GM19025 (cell line): ENCODE data around the gene RELT.
A peak's percentile ranks its signal among the peaks of the same experiment; 100 is the strongest.

Experiments
- ATAC-seq: cut with Tn5 transposase; IDR thresholded peaks from one replicate; pipeline ENCODE4 v1.9.1; 2021; ENCODE audit warnings: mild to moderate bottlenecking, low read depth, moderate library complexity; ENCODE audit not compliant: unreplicated experiment

The RELT gene

DNA sequence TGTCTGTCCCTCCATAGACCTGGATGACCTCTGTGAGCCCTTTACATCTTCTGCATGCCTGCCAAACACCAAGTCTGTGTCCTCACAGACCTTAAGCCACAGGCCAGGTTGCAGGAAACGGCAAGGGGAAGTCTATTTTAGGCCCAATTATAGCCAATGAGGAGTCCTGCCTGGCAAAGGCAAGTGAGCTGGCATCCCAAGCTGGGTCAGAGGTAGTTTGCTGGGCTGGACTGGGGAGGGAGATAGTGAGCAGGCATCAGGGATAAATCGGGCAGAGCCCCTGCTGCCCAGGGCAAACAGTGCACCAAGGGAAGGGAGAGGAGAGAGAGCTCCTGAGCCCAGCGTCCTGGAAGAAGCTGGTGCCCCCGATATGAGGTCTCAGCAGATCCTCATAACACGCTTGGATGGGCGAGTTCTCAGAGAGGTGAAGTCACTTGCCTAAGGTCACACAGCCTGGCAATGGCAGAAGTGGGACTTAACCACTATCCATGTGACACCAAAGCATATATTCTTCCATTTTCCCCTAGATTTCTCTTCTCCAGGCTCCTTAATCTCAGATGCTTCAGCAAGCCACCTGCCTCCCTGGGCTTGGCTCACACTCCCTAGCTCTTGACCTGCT is 3.7 kb upstream of the RELT start:
- ATAC-seq = no peak

DNA sequence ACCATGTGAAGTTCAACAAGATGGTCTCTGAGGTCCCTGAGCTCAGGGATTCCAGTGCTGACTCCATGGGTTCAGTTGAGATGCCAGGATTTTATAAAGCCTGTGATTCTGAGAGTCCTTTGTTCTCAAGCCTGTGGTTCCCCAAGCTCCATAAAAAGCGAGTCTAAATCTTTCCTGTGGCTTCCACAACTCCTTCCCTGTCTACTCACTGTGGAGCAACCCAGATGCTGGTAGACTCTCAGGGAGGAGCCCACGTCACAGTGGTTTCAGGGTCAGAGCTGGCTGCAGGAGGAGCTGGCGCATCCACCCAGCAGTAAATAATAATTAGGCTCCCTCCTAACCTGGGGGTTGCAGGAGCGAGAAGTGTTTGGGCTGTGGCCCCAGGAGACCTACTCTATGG is 2.0 kb upstream of the RELT start:
- ATAC-seq = no peak

- no peak for ATAC-seq
Observed at GRCh38 chr11:73375830-73376159, 404 bp upstream of the RELT start.

GRCh38 chr11:73376803-73377629 is 817 bp downstream of the RELT start:
- ATAC-seq = peak; percentile 8

GRCh38 chr11:73379189-73379880 is 3.1 kb downstream of the RELT start:
- ATAC-seq = no peak

DNA sequence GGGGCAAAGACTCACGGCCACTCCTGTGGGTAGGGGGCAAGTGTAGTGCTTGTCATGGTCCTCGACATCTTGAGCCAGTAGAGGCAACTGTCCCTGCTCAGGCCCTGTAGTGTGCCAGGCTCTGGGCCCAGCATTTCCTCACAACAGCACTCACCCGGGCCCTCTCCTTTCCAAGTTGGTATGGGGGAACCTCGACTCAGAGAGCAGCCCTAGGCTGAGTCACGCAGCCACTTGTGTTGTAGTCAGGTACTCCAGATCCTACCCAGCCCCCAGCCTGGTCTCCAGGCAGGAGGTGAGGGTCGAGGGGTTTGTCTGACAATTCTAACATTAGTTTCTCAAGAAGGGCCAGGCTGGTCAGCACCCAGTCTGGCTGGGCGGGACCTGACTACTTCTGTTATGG is 4.1 kb downstream of the RELT start:
- ATAC-seq = no peak

- no peak for ATAC-seq
Observed at GRCh38 chr11:73380897-73381410, 4.8 kb downstream of the RELT start.

DNA sequence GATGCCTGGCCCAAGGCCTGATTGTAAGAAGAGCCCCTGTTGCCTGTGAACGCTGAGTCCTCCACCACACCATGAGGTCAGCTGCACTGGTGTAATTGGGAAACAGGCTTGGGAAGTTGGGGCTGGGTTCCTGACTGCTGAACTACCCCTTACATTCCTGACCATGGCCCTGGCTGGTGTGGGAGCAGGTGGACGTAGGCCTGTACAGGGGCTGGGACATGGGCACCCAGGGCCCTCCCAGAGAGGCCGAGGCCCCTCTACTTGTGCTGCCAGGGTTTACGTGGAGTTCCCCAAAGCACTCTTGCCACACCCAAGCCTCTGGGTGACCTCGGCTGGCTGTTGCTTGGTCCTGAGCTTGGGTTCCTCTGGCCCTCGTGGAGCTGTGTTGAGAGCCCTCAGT is 5.4 kb downstream of the RELT start:
- no peak for ATAC-seq

DNA sequence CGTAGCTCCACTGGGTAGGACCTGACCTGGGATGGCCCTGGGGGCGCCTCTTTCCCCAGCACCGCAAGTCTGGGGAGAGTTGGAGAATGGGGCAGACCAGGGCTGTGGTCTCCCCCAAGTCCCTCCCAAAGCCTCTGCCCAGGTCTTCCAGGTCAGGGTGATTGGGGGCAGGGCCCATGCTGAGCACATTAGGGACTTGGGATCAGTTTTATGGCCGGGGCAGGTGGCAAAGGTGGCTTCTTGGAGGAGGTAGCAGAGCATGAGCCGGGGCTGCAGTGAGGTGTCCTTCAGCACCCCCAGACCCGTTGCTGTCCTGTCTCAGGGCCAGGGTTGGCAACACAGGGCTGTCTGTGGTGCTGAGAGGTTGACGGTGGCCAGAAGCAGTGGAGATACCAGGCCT is 6.0 kb downstream of the RELT start:
- no peak for ATAC-seq

DNA sequence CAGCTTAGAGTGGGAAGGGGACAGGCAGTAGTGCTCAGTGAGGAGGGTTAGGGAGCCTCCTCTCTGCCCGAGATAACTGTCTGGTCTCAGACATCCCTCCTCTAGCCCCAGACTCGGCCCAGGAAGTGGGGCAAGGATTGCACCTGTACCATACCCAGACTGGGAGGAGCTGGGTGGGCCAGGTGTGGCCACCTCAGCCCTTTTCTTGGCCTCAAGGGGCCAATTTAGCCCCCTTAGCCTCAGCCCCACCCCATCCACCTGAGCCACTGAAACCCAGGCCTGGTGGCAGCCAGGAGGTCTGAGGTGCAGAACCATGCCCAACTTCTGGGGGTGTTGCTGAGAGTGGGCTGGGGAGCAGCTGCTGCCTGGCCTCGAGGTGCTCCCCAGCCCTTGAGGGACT is 6.5 kb downstream of the RELT start:
- no peak for ATAC-seq

DNA sequence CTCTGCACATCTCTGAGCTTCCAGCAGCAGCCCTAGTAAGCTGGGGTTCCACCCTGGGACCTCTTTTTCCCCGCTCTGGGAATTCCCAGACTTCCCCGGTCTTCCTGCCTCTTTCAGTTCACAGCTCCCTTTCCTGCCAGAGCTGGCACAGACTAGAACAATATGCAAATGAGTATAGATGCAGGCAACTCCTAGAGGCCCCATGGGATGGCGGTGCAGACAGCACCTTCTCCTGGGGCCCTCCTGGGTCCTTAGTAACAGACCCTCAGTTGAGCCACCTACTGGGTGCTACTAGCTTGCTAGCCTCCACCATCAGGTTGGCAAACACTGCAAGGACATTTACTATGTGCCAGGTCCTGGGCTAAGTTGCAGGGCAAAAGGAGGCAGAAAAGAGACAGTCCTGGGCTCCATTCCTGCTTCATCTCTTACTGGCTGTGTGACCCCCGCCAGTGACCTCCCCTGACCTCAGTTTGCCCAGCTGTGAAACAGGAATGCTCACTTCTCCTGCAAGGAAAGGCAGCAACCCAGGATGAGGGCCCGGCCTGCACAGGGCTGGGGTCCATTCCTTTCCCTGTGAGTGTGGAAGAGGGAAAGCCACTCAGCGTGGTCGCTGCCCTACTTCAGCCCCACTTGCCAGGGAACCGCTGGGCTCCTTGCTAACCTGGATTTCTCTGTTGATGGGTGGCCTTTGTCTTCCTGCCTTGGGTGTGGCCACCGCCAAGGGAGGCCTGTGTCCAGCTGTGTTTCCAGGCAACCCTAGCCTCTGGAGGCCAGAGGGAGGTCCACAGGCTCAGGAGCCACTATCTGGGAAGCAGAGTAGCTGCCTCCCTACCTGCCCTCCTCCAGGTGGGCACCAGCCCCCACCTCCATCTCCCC is 7.3 kb downstream of the RELT start:
- ATAC-seq = no peak

DNA sequence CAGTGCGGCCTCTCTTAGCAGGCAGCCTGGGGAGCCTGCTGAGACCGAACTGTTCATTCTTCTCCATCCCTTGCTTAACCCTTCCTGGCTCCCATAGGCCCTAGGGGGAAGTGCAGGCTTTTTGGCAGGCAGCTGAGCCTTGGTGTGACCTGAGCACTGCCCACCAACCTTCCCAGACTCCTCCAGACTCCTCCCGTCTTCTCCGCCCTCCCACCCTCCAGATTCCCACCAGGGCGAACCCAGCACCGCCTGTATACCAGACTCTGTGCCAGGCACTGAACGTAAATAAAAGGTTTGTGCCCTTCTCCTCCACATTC is 7.9 kb downstream of the RELT start:
- ATAC-seq = no peak

GRCh38 chr11:73384531-73384871 is 8.3 kb downstream of the RELT start:
- no peak for ATAC-seq

DNA sequence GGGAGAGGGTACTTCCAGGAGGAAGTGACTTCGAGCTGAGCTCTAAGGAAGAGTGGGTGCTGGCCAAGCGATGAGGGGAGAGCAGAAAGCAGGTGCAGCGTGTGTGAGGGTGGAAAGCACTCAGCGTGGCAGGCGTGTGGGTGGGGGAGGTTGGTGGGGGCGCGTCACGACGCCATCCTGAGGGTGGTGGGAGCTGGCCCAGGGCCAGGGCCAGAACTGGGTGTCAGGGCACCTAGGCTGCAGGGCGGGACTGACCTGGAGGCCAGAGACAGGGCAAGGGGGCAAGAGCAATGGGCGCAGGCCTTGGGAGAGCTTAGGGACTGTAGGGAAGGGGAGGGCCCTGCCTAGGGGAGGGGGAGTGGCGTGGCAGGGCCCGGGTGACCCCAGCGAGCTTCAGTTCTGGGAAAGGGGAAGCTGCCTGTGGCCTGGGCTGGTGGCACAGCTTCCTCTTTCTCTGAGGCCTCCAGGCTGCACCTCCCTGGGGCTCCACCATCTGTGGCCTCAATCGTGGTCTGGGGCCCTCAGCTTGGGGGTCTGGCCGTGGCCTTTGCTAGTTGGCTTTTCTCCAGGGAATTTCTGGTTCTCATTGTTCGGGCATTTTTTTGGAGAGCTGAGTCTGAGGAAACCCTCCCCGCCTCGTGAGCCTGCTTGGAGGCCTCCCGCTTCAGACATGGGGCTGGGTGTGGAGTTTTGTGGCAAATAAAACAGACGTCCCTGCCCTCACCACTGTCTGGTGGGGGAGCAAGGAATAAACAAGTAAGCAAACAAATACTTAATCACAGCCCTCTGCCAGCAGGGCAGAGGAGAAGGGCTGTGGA is 8.9 kb downstream of the RELT start:
- peak; percentile 41 for ATAC-seq

GRCh38 chr11:73386016-73386415 is 9.8 kb downstream of the RELT start:
- ATAC-seq = no peak

GRCh38 chr11:73386546-73386945 is 10.3 kb downstream of the RELT start:
- ATAC-seq = no peak

GRCh38 chr11:73387594-73388264 is 11.5 kb downstream of the RELT start:
- no peak for ATAC-seq

DNA sequence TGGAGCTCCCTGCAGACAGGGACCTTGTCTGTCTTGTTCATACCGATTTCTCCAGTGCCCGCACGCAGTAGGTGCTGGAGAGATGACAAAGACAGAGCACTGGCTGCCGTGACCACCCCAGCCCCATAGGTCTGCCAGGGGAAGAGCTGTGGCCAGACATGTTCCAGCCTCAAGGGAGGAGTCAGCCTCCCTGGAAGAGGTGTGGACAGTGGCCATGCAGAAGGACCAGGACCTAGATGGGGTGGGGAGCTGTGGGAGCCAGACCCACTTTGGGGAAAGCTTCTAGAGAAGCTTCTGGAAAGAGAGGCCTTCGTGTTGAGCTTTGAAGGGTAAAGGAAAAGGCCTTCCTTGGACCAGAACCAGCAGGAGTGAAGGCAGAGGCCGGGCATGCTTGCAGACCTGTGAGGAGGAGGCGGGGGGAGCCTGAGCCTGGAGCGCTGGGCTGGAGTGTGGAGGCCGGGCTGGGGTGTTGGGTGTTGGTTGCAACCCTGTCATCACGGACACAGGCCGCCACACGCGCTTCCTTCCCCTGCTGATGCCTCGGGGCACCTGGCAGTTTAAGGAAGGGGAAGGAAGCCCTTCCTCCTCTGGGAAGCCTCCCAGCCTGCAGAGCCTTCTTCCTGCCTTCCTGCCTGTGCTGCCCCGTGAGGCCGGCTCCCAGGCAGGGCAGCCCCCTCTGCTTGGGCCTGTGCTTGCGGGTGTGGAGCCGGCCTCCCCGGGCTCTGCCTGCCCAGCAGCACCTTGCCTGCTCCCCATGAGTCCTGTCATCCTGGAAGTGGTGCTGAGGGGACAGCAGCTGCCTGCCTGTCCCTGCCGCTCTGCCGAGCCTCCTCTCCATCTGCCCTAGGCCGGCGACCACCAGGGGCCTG is 12.3 kb downstream of the RELT start:
- ATAC-seq = no peak

GRCh38 chr11:73389134-73389525 is 12.9 kb downstream of the RELT start:
- no peak for ATAC-seq
